Activated CD4-positive, CD25-positive, alpha-beta regulatory T cell (primary cell): ENCODE results near the gene ZNF547.

ENCODE experiments used
- DNase-seq, 4 experiments: peaks; one replicate each; lab custom pipeline; 2025; lab: John Stamatoyannopoulos, UW

The ZNF547 gene

DNA sequence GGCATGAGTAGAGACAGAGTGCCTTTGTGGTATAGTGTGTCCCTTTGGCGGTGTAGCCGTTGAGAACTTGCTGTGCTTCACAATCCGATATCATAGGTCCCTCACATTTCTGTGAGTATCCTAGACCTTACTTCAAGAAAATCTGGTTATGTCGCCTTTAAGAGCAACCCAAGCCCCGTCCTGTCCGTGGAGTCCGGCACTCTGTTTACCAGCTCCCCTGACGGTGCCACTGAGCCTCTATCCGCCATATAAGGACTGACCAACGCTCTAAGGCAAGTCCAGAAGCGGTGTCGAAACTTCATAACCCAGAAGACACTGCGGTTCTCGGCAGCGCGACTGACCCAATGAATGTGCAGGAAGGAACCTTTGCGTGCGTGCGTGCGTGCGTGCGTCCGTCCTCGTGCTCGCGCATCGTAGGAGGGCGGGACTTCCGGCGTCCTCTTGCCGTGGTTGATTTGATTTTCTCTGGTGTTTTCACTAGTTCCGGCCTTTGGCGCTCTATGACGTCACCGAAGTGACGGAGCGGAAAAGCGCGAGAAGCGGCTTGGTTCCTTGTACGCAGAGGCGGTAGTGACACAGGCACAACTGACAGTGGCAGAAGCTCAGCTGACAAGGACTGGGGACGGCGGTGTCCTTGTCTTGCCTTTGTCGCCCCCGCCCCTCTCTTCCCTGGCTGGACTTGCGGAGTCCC lies at the start of gene ZNF547, which contains the start of gene TRAPPC2B:
ZNF547 (plus strand) TSS at position 555 of the 691 bp plus-strand sequence. CDS start 5,005 bp downstream, outside the sequence.
TRAPPC2B (plus strand) TSS at position 555 of the 691 bp plus-strand sequence. CDS start 1,283 bp downstream, outside the sequence.
- peak; percentile 93 to 96 (median 93) for DNase-seq

DNA sequence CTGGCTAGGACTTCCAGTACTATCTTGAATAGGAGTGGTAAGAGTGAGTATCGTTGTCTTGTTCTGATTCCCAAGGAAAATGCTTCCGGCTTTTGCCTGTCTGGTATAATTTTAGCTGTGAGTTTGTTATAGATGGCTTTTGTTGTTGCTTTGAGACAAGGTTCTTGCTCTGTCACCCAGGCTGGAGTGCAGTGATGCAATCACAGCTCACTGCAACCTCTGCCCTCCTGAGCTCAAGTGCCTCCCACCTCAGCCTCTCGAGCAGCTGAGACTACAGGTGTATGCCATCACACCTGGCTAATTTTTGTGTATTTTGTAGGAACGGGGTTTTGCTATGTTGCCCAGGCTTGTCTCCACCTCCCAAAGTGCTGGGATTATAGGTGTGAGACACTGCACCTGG lies 49.2 kb upstream of the ZNF547 start:
- DNase-seq, result no peak

DNA sequence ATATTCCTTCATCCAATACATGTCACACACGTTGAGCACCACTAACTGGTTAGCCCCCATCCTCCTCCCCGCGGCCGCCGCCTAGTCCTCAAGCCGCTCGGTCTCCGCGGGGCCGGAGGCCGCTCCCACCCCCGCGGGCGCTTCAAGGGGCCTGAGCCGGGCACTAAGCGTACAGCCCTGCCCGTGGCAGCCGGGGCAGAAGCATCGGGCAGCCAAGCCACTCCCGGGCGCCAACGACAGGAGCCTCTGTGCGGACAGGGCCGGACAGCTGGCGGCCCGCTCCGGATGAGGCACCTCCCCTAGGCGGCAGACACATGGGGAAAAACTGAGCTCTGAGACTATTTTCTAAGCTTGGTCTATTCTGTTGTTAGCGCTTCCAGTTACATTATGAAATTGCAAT lies 45.8 kb upstream of the ZNF547 start:
- DNase-seq, result no peak

DNA sequence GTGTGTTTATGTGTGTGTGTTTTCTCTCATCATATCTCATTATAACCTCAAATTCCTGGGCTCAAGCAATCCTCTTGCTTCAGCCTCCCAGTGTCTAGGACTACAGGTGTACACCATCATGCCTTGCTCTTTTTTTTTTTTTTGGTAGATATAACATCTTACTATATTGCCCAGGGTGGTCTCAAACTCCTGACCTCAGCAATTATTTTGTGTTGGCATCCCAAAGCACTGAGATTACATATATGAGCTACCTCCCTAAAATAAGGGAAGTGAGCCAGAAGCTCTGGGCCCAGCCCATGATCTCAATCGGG lies 43.5 kb upstream of the ZNF547 start:
- DNase-seq, result no peak

DNA sequence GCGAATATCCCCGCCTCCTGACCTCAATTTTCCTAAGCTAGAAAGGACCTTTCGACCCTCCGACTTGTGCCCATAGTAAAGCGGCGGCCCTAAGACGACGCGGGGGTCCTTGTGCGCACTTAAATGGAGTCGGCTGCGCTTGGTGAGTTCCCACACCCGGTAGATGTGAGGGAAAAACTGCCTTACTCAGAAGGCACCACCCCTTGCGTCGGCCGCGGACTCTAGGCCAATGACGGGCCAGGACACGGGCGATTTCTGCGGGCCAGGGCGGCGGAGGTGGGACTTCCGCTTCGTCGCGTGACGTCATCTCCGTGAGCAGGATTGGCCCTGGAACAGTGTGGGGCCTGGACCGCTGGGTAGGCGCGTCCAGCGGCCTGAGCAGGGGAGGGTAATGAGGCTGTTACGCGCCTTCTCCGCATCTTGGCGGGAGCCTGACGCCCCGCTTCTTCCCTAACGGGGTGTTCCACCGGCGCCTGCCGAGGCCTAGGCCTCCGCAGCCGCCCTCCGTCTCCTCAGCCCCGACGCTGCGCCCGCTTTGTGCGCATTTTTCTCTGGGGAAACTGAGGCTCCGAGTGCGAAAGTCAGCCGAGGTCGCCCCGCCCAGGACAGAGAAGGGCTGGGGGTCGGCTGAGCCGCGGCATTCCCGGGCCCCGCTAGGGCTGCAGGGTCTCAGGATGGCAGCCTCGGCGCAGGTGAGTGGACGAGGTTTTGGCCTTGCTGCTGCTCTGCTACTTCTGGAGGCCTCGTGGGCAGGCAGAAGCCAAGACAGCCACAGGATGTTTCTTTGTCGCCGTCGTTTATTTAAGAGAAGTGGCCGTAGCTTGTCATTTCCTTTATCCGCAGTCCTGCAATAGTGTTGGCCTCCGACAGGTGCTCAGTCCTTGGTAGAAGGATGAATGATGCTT lies 42.9 kb upstream of the ZNF547 start, which contains the start of gene ZNF543:
ZNF543 (plus strand) TSS at position 293 of the 905 bp plus-strand sequence; CDS start at position 675, 382 bp downstream.
- DNase-seq, result peak; percentile 74 to 80 (median 78)

DNA sequence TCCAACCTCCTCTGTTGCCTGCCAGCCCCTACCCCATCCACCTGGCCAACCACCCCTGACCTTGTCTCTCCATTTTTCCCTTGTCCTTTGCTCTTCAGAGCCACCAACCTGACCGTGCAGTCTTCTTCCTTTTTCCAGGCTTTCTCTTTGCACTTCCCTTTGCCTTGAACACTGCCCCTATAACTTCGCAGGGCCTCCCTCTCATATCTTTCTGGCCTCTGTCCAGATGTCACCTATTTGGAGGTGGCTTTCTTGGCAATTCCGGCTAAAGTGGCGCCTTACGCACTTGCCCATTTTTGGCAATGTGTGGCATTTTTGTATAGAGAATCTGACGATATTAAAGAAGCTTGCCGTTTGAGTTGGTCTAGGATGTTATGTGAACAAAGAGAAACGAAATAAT lies 42.2 kb upstream of the ZNF547 start:
- DNase-seq, result no peak

DNA sequence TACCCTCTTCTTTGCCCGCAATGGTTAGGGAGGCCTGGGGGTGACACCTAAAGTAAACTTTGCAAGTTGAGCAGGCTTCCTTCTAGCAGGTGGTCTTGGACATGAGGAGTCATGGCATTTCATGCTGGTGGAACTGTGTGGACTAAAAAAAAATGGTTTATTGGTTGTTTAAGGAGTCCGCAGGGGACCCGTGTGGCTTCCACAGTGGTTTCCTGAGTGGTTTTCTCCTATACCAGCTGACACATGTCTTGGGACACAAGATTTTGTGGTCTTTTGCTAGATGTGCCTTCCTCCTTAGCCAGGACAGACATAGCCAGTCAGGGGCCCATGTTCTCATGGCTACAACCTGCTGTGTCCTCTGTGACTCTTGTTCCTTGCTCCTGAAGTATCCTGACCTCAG lies 41.6 kb upstream of the ZNF547 start:
- no peak for DNase-seq

DNA sequence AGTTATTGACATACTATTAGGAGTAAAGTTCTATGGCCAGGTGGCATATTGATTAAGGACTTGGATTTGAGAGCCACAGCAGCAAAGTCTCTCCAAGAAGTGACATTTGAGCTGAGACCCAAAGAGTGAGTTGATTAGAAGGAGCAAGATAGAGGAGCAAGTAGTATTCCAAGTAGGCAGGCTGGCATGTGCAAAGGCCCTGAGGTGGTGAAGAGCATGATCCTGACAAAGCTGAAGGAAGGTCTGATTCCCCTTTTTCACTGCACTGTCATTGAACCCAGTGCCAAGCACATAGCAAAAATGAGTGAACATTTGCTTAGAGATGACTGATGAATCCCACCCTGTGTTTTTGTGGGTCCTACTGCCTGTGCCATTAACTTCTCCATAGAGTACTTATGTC lies 38.4 kb upstream of the ZNF547 start:
- no peak for DNase-seq

DNA sequence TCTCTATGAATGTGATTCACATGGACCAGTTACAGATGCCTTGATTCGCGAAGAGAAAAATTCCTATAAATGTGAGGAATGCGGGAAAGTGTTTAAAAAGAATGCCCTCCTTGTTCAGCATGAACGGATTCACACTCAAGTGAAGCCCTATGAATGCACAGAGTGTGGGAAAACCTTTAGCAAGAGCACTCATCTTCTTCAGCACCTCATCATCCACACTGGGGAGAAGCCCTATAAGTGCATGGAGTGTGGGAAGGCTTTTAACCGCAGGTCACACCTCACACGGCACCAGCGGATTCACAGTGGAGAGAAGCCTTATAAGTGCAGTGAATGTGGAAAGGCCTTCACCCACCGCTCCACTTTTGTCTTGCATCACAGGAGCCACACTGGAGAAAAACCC lies 35.4 kb upstream of the ZNF547 start:
- no peak for DNase-seq

DNA sequence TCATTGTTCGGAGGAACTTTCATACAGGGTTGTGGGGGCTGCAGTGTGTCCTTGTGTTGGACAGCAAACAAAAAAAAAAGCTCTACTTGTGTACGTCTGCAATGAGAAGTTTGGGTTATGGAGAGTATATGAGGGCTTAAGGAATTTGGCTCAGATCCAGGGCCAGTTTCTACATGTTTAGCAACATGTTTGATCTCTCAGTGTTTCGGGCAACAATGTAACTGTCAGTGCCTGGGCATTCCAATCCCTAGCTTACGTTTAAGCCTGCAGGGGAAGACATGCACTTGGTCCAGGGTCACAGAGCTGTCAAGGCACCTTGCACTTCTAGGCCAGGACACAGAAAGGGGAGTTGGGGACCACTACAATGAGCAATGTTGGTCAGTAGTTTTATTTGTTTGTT lies 29.2 kb upstream of the ZNF547 start:
- DNase-seq, result no peak

DNA sequence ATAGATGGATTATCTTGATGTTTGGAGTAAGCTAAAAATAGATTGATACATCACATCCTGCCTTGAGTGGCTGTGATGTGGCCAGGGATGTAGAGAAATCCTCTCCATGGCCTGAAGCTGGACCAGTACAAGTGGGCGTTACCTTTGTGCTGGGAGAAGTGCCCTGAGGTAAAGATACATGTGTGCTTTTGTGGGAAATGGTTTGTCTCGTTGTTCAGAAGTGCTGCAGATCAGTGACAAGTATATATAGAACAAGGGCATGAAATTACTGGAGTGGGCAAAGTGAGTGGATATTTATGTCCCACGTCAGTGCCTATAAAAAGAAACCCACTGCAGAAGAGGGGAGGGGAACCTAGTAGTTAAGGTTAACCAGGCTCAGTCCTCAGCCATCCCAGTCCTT lies 24.5 kb upstream of the ZNF547 start:
- DNase-seq, result no peak

DNA sequence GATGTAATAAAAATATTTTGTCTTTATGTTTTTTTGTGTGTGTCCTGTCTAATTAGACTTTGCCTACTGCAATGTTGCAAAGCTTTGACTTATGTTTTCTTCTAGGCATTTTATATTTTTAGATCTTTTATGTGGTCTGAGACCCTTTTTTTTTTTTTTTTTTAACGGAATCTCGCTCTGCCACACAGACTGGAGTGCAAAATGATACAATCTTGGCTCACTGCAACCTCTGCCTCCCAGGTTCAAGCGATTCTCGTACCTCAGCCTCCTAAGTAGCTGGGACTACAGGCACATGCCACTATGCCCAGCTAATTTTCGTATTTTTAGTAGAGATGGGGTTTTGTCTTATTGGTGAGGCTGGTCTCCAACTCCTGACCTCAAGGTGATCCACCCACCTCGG lies 20.8 kb upstream of the ZNF547 start:
- DNase-seq, result no peak

DNA sequence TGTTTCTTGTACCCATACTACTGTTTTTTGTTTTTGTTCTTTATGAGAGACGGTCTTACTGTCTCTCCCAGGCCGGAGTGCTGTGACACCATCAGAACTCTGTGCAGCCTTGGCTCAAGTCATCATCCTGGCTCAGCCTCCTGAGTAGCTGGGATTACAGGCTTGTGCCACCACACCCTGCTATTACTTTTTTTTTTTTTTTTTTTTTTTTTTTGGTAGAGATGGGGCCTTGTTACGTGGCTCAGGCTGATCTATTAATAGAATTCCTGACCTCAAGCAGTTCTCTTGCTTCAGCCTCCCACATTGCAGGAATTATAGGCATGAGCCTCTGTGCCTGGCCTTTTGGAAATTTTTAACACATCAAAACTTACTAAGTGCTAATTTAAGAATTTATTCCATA lies 15.2 kb upstream of the ZNF547 start:
- DNase-seq, result no peak

DNA sequence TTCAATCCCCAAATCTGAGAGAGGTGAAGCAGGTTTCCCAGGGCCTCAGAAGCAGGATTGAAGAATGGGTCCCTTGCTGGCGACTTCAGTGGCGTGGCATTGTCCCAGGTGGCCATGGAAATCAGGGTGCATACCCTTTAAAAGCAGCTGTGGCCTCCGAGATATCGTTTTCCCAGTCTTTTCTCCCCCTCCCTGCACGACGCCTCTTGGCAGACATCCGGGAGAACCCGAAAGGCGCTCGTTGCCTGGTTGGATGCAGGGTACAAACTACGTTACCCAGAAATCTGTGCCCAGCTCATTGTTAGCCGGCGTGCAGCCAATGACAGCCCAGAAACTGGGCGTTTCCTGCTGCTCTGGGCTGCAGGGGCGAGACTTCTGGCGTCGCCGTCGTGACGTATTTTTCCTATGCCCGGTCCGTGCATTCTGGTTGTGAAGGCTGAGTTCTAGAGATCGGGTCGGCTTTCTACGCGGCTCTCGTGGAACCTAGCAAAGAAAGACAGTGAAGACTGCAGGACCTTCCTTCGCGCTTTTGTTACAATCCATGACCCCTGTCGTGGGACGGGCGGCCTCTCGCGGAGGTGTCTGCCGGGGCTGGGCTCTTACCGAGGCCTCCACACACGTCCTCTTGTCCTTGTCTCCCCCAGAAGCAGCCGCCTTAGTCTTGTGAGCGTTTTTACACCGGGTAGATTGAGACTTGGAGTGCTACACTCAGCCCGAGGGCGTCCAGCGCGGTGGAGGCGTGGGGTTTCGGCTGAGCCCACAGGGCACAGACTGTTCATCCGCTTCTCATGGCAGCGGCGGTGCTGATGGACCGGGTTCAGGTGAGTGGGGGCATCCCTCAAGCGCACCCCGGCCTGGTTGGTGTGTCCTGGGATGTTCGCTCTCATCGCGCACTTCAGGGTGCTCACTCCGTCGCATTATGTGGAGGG lies 12.2 kb upstream of the ZNF547 start, which contains the start of gene ZNF304:
ZNF304 (plus strand) TSS at position 395 of the 929 bp plus-strand sequence; CDS start at position 789, 394 bp downstream.
- DNase-seq, result peak; percentile 41 to 67 (median 58)

DNA sequence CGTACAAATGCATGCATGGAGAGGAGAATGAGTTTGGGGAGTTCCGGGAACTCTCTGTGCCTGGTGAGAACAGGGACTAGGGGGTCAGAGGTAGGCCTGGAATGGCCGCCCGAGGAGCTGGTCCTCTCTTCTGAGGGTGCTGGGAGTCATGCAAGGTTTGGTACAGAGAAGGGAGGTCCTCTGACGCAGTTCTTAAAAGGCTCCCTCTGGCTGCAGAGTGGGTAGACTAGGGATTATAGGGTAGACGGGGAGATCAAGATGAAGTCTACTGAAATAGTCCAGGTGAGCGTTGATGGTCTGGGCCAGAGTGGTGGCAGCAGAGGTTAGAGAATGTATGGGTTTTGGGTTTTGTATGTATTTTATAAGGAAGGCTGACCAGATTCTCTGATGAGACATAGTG lies 11.5 kb upstream of the ZNF547 start:
- DNase-seq, result no peak

DNA sequence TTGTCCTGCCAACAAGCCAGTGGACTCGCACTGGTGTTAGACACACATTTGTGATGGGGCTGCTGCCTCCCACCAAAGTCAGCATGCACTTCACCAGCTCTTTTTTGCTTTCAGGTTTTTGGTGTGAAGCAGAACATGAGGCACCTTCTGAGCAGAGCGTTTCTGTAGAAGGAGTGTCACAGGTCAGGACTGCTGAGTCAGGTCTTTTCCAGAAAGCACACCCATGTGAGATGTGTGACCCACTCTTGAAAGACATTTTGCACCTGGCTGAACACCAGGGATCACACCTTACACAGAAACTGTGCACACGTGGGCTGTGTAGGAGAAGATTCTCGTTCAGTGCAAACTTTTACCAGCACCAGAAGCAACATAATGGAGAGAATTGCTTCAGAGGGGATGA lies 7.4 kb upstream of the ZNF547 start:
- no peak for DNase-seq

DNA sequence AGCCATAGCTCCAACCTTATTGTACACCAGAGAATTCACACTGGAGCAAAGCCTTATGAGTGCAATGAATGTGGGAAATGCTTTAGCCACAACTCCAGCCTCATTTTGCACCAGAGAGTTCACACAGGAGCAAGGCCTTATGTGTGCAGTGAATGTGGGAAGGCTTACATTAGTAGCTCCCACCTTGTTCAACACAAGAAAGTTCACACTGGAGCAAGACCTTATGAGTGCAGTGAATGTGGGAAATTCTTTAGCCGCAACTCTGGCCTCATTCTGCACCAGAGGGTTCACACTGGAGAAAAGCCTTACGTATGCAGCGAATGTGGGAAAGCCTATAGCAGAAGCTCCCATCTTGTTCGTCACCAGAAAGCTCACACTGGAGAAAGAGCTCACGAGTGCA lies 5.9 kb upstream of the ZNF547 start:
- DNase-seq, result no peak

DNA sequence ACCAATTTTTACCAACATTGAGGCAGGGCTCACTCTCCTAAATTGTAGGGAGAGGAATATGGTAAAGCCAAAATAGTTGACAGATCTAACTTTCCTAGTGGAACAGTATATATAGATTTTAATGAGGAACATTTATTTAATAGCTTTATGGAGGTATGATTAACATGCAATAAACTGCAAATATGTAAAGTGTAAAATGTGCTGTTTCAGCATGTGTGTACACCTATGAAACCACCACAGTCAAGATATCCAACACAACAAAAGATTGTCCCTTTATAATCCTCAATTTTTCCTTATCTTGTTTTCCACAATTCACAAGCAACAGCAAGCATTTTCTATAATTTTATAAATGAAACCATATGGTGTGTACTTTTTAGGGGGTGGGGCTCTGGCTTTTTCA lies 4.1 kb upstream of the ZNF547 start:
- no peak for DNase-seq

DNA sequence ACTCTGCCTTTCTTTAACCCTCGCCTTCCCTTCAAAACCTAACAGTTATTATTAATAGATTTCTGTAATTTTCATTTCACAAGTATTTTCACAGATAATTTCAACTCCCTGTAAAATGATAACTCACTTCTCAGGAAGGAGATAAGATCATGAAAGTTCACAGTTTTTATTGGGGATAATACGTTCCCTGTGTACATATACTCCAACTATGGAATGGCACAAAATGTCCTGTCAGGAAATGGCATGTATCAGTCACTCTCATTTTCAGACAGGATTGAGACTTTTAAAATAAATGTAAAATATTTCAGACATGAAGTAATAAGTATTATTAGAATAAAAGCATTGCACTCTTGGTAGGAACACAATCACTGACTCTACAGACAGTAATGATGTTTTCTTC lies 932 bp upstream of the ZNF547 start:
- no peak for DNase-seq

DNA sequence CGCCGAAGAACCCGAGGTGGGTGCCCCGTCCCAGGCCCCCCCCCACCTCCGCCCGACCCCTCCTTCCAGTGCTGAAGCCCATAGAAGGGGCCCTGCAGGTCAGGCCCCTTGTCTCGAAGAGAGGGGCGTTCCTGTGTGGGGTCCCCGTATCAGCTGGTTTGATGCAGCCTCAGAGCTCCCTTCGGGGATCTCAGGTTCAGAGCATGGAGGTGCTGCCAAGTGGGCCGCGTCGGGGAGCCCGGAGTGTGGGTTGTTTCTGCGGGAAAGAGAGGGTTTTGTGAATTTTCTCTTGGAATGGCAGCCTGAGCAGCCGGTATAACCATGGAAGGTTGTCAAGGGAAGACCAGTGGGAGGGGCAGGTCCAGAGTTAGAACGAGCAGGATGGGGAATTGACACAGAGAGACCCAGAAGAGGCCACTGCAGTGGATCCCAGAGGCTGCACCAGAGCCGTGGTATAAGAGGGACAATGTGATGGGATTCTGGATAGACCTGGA lies 384 bp downstream of the ZNF547 start:
- DNase-seq, result no peak

DNA sequence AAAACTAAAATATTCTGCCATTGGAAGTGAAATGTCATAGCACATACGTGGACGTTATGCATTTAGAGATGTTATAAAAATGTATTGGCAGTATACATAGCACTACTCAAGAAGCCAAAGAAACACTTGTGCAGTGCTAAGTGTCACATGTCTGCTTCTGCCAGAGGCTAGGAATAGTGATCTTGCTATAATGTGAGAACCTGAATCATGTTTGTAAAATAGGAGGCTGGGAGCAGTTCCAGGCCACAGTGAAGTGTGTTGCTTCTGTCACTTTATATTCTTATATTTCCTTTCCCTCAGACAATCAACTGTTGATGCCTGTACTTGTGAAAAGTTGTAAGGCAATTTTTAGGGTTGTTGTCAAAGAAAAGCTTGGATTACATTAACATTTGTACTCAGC lies 3.4 kb downstream of the ZNF547 start:
- DNase-seq, result no peak

DNA sequence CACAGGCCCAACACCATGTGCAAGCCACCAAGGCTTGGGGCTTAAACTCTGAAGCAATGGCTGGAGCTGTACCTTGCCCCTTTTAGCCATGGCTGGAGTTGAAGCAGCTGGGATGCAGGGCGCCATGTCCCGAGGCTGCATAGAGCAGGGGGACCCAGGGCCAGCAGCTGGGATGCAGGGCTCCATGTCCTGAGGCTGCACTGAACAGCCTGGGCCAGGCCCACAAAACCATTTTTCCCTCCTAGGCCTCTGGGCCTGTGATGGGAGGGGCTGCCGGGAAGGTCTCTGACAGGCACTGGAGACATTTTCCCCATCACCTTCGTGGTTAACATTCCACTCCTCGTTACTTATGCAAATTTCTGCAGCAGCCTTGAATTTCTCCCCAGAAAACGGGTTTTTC lies 10.8 kb downstream of the ZNF547 start:
- DNase-seq, result no peak
